HEK293 (cell line): ENCODE measurements around the gene ZNF574.

ENCODE experiments used
- CTCF ChIA-PET: fragments of 350-600 bp; formaldehyde crosslinking; extraction: SDS; loops from one replicate; lab custom pipeline; 2021; ENCODE audit warnings: antibody characterized with exemption; lab: Yijun Ruan, JAX
- POLR2A ChIA-PET: fragments of 300-600 bp; formaldehyde crosslinking; extraction: SDS; loops from one replicate; lab custom pipeline; 2020; ENCODE audit warnings: antibody characterized with exemption, inconsistent platforms; lab: Yijun Ruan, JAX
- H3K27ac ChIP-seq: fragments of 200-500 bp; sonication (Bioruptor generic); 2 replicates; pipeline ENCODE4 v1.5.1; 2014; ENCODE audit warnings: low read depth, low read length, control low read depth, inconsistent platforms; ENCODE audit errors: extremely low read depth
- H3K36me3 ChIP-seq, 2 experiments: fragments of 200-500 bp in 1 of 2; sonication (Bioruptor generic) in 1 of 2; 1 replicate in 1 of 2; 2 replicates in 1 of 2; pipeline ENCODE4 v1.5.1; 2014 to 2017; ENCODE audit warnings: inconsistent platforms in 2 of 2, low read length in 2 of 2; ENCODE audit not compliant: control insufficient read depth in 2 of 2, insufficient read depth in 1 of 2
- H3K4me1 ChIP-seq: fragments of 200-500 bp; sonication (Bioruptor generic); 2 replicates; pipeline ENCODE4 v1.5.1; 2014; ENCODE audit warnings: mild to moderate bottlenecking, low read length, inconsistent platforms; ENCODE audit not compliant: control insufficient read depth, insufficient read depth
- H3K4me3 ChIP-seq: 2 replicates; pipeline ENCODE4 v1.5.1; 2011; ENCODE audit warnings: low read depth, mild to moderate bottlenecking, control low read depth, low read length, moderate library complexity
- H3K9me3 ChIP-seq: fragments of 200-500 bp; sonication (Bioruptor generic); 2 replicates; pipeline ENCODE4 v1.5.1; 2014; ENCODE audit warnings: low read depth, low read length, inconsistent platforms; ENCODE audit not compliant: control insufficient read depth, insufficient read depth
- BCL11A ChIP-seq: fragments of 450-650 bp; formaldehyde crosslinking; IDR thresholded peaks from 2 replicates; pipeline ENCODE4 v1.5.1; 2016; ENCODE audit warnings: low read depth, missing biosample characterization, missing genetic modification characterization
- PRDM1 ChIP-seq: fragments of 450-650 bp; formaldehyde crosslinking; IDR thresholded peaks from 2 replicates; pipeline ENCODE4; 2016; ENCODE audit warnings: missing biosample characterization, missing genetic modification characterization
- ZNF132 ChIP-seq: fragments of 450-650 bp; formaldehyde crosslinking; IDR thresholded peaks from 2 replicates; pipeline ENCODE4 v1.5.1; 2017; ENCODE audit warnings: missing biosample characterization, missing genetic modification characterization, borderline replicate concordance
- ZNF140 ChIP-seq: fragments of 450-650 bp; formaldehyde crosslinking; IDR thresholded peaks from 2 replicates; pipeline ENCODE4 v1.5.1; 2016; ENCODE audit warnings: missing biosample characterization, missing genetic modification characterization
- ZNF248 ChIP-seq: fragments of 450-650 bp; formaldehyde crosslinking; IDR thresholded peaks from 2 replicates; pipeline ENCODE4 v1.5.1; 2017; ENCODE audit warnings: missing biosample characterization, missing genetic modification characterization
- ZNF423 ChIP-seq: fragments of 450-650 bp; formaldehyde crosslinking; IDR thresholded peaks from 2 replicates; pipeline ENCODE4 v1.5.1; 2016; ENCODE audit warnings: missing biosample characterization, missing genetic modification characterization
- ZNF530 ChIP-seq: fragments of 450-650 bp; formaldehyde crosslinking; IDR thresholded peaks from 2 replicates; pipeline ENCODE4 v1.5.1; 2016; ENCODE audit warnings: low read depth, missing biosample characterization, missing genetic modification characterization
- ZNF658 ChIP-seq: fragments of 450-650 bp; formaldehyde crosslinking; IDR thresholded peaks from 2 replicates; pipeline ENCODE4; 2016; ENCODE audit warnings: missing biosample characterization, missing genetic modification characterization
- ZNF677 ChIP-seq: fragments of 450-650 bp; IDR thresholded peaks from 2 replicates; pipeline ENCODE4 v1.5.0; 2018; ENCODE audit warnings: missing biosample characterization, mild to moderate bottlenecking, missing genetic modification characterization, moderate library complexity
- ZNF837 ChIP-seq: fragments of 450-650 bp; formaldehyde crosslinking; IDR thresholded peaks from 2 replicates; pipeline ENCODE4 v1.5.1; 2016; ENCODE audit warnings: missing biosample characterization, missing genetic modification characterization
- TF ChIP-seq, protein P1 (sequence below): fragments of 450-650 bp; formaldehyde crosslinking; IDR thresholded peaks from 2 replicates; pipeline ENCODE4 v1.5.1; 2016; ENCODE audit warnings: missing biosample characterization, missing genetic modification characterization, borderline replicate concordance
- TF ChIP-seq, protein P2 (sequence below): fragments of 450-650 bp; formaldehyde crosslinking; IDR thresholded peaks from 2 replicates; pipeline ENCODE4 v1.5.1; 2016; ENCODE audit warnings: missing biosample characterization, missing genetic modification characterization
- TF ChIP-seq, protein P3 (sequence below): fragments of 450-650 bp; formaldehyde crosslinking; IDR thresholded peaks from 2 replicates; pipeline ENCODE4 v1.5.1; 2016; ENCODE audit warnings: missing biosample characterization, missing genetic modification characterization, low read depth
- TF ChIP-seq, protein P4 (sequence below): fragments of 450-650 bp; formaldehyde crosslinking; IDR thresholded peaks from 2 replicates; pipeline ENCODE4 v1.5.1; 2016; ENCODE audit warnings: missing biosample characterization, missing genetic modification characterization, low read depth
- TF ChIP-seq, protein P5 (sequence below): fragments of 450-650 bp; formaldehyde crosslinking; IDR thresholded peaks from 2 replicates; pipeline ENCODE4 v1.5.1; 2016; ENCODE audit warnings: missing biosample characterization, missing genetic modification characterization
- TF ChIP-seq, protein P6 (sequence below): fragments of 450-650 bp; IDR thresholded peaks from 2 replicates; pipeline ENCODE4 v1.5.1; 2018; ENCODE audit warnings: missing biosample characterization, missing genetic modification characterization
- TF ChIP-seq, protein P7 (sequence below): fragments of 450-650 bp; formaldehyde crosslinking; IDR thresholded peaks from 2 replicates; pipeline ENCODE4 v1.5.1; 2017; ENCODE audit warnings: missing biosample characterization, missing genetic modification characterization

ZNF574 gene

DNA sequence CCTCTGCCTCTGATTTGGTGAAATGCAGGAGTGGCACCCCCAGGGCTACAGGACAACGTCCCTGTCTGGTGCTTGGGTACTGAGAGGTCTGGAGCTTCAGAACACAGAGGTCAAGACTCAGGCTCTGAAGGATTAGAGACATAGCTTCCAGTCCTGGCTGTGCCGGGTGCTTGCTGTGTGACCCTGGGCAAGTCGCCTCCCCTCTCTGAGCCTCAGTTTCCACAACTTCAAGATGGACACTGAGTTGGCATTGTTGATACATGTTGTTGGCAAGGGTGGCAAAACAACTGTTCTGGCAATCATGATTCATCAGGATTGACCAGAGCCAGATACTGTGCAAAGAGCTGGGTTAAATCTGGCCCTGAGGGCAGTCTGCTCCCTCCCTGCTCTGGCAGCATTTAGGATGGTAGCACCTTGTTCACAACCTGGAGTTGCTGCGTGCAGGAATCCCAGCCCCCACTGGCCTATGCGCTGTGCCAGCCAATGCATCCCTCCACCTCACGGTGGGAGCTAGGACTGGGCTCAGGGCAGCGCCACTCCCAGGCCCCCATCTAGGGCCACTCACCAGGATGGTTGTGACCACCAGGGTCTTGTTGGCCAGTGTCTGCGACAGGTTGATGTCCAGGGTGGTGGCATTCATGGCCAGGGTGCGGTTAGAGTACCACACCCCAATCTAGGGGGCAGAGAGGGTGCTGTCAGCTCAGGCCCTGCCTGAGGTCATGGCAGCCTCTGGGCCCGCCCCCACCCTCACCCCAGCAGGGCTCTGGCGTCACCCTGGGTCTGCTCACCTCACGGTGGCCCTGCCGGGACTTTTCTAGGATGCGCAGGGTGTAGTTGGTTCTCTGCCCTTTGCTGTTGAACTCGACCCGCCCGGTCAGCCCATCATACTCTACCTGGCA, 22.7 kb upstream of the ZNF574 start (continued):
- TF ChIP-seq, protein P1, sequence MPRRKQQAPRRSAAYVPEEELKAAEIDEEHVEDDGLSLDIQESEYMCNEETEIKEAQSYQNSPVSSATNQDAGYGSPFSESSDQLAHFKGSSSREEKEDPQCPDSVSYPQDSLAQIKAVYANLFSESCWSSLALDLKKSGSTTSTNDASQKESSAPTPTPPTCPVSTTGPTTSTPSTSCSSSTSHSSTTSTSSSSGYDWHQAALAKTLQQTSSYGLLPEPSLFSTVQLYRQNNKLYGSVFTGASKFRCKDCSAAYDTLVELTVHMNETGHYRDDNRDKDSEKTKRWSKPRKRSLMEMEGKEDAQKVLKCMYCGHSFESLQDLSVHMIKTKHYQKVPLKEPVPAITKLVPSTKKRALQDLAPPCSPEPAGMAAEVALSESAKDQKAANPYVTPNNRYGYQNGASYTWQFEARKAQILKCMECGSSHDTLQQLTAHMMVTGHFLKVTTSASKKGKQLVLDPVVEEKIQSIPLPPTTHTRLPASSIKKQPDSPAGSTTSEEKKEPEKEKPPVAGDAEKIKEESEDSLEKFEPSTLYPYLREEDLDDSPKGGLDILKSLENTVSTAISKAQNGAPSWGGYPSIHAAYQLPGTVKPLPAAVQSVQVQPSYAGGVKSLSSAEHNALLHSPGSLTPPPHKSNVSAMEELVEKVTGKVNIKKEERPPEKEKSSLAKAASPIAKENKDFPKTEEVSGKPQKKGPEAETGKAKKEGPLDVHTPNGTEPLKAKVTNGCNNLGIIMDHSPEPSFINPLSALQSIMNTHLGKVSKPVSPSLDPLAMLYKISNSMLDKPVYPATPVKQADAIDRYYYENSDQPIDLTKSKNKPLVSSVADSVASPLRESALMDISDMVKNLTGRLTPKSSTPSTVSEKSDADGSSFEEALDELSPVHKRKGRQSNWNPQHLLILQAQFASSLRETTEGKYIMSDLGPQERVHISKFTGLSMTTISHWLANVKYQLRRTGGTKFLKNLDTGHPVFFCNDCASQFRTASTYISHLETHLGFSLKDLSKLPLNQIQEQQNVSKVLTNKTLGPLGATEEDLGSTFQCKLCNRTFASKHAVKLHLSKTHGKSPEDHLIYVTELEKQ (tag by site-specific recombination), result no peak
- TF ChIP-seq, protein P2, sequence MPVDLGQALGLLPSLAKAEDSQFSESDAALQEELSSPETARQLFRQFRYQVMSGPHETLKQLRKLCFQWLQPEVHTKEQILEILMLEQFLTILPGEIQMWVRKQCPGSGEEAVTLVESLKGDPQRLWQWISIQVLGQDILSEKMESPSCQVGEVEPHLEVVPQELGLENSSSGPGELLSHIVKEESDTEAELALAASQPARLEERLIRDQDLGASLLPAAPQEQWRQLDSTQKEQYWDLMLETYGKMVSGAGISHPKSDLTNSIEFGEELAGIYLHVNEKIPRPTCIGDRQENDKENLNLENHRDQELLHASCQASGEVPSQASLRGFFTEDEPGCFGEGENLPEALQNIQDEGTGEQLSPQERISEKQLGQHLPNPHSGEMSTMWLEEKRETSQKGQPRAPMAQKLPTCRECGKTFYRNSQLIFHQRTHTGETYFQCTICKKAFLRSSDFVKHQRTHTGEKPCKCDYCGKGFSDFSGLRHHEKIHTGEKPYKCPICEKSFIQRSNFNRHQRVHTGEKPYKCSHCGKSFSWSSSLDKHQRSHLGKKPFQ (tag by site-specific recombination), result no peak
- TF ChIP-seq ZNF837 (no peak), ZNF423 (tag by site-specific recombination) (no peak)

DNA sequence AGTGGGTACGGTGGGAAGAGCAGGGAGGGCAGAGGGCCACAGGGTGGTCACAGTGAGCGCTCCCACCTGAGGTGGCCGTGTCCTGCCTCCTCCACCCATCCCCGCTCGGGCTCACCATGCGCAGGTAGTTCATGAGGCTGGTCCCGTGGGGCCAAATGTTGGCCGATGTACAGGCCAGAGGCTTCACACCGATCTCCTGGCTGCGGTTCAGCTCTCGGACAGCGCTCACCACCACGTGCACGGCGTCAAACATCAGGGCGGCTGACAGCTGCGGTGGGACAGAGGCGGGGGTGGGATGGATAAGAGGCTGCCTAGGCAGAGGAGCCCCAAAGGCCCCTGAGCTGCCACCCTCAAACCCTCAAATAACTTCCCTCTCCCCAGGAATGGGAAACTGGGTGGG, 21.8 kb upstream of the ZNF574 start:
- H3K27ac ChIP-seq, result no peak overlapping the region
- CTCF ChIA-PET, result interaction anchor here (1.1 to 1.3 kb wide), 2 partner anchors 19 kb away, joined by 3 to 7 read pairs; no protein-coding TSS in a partner anchor
- POLR2A ChIA-PET, result no interaction called here
- no peaks in the 10 kb centered on the region for H3K36me3 ChIP-seq
- TF ChIP-seq PRDM1 (tag by site-specific recombination), result no peak
- TF ChIP-seq, protein P3, sequence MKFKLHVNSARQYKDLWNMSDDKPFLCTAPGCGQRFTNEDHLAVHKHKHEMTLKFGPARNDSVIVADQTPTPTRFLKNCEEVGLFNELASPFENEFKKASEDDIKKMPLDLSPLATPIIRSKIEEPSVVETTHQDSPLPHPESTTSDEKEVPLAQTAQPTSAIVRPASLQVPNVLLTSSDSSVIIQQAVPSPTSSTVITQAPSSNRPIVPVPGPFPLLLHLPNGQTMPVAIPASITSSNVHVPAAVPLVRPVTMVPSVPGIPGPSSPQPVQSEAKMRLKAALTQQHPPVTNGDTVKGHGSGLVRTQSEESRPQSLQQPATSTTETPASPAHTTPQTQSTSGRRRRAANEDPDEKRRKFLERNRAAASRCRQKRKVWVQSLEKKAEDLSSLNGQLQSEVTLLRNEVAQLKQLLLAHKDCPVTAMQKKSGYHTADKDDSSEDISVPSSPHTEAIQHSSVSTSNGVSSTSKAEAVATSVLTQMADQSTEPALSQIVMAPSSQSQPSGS (tag by site-specific recombination), result no peak
- no peak for TF ChIP-seq ZNF658 (tag by site-specific recombination)
- TF ChIP-seq ZNF132, result no peak
- TF ChIP-seq, protein P4, sequence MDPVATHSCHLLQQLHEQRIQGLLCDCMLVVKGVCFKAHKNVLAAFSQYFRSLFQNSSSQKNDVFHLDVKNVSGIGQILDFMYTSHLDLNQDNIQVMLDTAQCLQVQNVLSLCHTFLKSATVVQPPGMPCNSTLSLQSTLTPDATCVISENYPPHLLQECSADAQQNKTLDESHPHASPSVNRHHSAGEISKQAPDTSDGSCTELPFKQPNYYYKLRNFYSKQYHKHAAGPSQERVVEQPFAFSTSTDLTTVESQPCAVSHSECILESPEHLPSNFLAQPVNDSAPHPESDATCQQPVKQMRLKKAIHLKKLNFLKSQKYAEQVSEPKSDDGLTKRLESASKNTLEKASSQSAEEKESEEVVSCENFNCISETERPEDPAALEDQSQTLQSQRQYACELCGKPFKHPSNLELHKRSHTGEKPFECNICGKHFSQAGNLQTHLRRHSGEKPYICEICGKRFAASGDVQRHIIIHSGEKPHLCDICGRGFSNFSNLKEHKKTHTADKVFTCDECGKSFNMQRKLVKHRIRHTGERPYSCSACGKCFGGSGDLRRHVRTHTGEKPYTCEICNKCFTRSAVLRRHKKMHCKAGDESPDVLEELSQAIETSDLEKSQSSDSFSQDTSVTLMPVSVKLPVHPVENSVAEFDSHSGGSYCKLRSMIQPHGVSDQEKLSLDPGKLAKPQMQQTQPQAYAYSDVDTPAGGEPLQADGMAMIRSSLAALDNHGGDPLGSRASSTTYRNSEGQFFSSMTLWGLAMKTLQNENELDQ, result no peak
- no peak for TF ChIP-seq ZNF140 (tag by site-specific recombination)
- TF ChIP-seq ZNF530 (tag by site-specific recombination), result no peak
- TF ChIP-seq, protein P5, sequence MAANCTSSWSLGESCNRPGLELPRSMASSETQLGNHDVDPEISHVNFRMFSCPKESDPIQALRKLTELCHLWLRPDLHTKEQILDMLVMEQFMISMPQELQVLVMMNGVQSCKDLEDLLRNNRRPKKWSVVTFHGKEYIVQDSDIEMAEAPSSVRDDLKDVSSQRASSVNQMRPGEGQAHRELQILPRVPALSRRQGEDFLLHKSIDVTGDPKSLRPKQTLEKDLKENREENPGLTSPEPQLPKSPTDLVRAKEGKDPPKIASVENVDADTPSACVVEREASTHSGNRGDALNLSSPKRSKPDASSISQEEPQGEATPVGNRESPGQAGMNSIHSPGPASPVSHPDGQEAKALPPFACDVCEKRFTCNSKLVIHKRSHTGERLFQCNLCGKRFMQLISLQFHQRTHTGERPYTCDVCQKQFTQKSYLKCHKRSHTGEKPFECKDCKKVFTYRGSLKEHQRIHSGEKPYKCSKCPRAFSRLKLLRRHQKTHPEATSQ, result no peak
- TF ChIP-seq BCL11A (tag by site-specific recombination), result no peak
- TF ChIP-seq, protein P6, sequence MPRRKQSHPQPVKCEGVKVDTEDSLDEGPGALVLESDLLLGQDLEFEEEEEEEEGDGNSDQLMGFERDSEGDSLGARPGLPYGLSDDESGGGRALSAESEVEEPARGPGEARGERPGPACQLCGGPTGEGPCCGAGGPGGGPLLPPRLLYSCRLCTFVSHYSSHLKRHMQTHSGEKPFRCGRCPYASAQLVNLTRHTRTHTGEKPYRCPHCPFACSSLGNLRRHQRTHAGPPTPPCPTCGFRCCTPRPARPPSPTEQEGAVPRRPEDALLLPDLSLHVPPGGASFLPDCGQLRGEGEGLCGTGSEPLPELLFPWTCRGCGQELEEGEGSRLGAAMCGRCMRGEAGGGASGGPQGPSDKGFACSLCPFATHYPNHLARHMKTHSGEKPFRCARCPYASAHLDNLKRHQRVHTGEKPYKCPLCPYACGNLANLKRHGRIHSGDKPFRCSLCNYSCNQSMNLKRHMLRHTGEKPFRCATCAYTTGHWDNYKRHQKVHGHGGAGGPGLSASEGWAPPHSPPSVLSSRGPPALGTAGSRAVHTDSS (tag by site-specific recombination), result no peak
- no peak for TF ChIP-seq ZNF677 (tag by site-specific recombination)
- TF ChIP-seq, protein P7, sequence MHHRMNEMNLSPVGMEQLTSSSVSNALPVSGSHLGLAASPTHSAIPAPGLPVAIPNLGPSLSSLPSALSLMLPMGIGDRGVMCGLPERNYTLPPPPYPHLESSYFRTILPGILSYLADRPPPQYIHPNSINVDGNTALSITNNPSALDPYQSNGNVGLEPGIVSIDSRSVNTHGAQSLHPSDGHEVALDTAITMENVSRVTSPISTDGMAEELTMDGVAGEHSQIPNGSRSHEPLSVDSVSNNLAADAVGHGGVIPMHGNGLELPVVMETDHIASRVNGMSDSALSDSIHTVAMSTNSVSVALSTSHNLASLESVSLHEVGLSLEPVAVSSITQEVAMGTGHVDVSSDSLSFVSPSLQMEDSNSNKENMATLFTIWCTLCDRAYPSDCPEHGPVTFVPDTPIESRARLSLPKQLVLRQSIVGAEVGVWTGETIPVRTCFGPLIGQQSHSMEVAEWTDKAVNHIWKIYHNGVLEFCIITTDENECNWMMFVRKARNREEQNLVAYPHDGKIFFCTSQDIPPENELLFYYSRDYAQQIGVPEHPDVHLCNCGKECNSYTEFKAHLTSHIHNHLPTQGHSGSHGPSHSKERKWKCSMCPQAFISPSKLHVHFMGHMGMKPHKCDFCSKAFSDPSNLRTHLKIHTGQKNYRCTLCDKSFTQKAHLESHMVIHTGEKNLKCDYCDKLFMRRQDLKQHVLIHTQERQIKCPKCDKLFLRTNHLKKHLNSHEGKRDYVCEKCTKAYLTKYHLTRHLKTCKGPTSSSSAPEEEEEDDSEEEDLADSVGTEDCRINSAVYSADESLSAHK, result no peak
- no peak for TF ChIP-seq ZNF248
- peaks cover 5% of the 10 kb centered on the region; the same call in 1 of the 2 replicates for H3K4me1 ChIP-seq
- H3K9me3 ChIP-seq, result no peaks in the 10 kb centered on the region
- H3K4me3 ChIP-seq, result no peak overlapping the region
